AG09309 (cell line): Measurements from ENCODE around the gene KCNK3.

Experiments used
- DNase-seq: peaks from one replicate; pipeline ENCODE4 v3.0.0-alpha.2; 2010; ENCODE audit warnings: low read depth
- H3K4me3 ChIP-seq: 2 replicates; pipeline ENCODE4 v1.5.1; 2011; ENCODE audit warnings: mild to moderate bottlenecking, low read depth, low read length, moderate library complexity; ENCODE audit not compliant: control insufficient read depth
- CTCF ChIP-seq: IDR thresholded peaks from 2 replicates; pipeline ENCODE4 v1.5.1; 2011; ENCODE audit warnings: mild to moderate bottlenecking, low read depth, low read length, inconsistent platforms; ENCODE audit not compliant: insufficient read depth, control insufficient read depth; ENCODE audit errors: missing control alignments

The KCNK3 gene

GRCh38 chr2:26729311-26729710 is 36.8 kb downstream of the KCNK3 start:
- H3K4me3 ChIP-seq, result no peak overlapping the region
- no peak for TF ChIP-seq CTCF
- DNase-seq, result no peak

- no peak overlapping the region for H3K4me3 ChIP-seq
- no peak for DNase-seq
These were observed 38.2 kb downstream of the KCNK3 start for GRCh38 chr2:26730549-26731344.

GRCh38 chr2:26731714-26732113 is 39.2 kb downstream of the KCNK3 start:
- no peak for TF ChIP-seq CTCF
- no peak overlapping the region for H3K4me3 ChIP-seq
- no peak for DNase-seq

More at GRCh38 chr2:26730549-26731344, 38.2 kb downstream of the KCNK3 start:
- TF ChIP-seq CTCF, result no peak

- no peak for DNase-seq
- no peak overlapping the region for H3K4me3 ChIP-seq
- no peak for TF ChIP-seq CTCF
These were observed 39.9 kb downstream of the KCNK3 start for GRCh38 chr2:26732446-26732845.

- no peak overlapping the region for H3K4me3 ChIP-seq
- DNase-seq, result no peak
- no peak for TF ChIP-seq CTCF
These were observed 40.9 kb downstream of the KCNK3 start for GRCh38 chr2:26733413-26733812.

GRCh38 chr2:26735097-26735496 is 42.6 kb downstream of the KCNK3 start:
- peak; percentile 87 for DNase-seq
- H3K4me3 ChIP-seq, result no peak overlapping the region
- no peak for TF ChIP-seq CTCF
